GM21529 (cell line): Measurements from ENCODE around the gene MSANTD2.
"Not testable (repeated sequence)": the region's sequence is repeated elsewhere in the genome, so short reads cannot be mapped to it uniquely, and the experiment has no call there.

Source experiments
- ATAC-seq: cut with Tn5 transposase; IDR thresholded peaks from one replicate; pipeline ENCODE4 v1.9.1; 2021; ENCODE audit not compliant: unreplicated experiment

The MSANTD2 gene

DNA sequence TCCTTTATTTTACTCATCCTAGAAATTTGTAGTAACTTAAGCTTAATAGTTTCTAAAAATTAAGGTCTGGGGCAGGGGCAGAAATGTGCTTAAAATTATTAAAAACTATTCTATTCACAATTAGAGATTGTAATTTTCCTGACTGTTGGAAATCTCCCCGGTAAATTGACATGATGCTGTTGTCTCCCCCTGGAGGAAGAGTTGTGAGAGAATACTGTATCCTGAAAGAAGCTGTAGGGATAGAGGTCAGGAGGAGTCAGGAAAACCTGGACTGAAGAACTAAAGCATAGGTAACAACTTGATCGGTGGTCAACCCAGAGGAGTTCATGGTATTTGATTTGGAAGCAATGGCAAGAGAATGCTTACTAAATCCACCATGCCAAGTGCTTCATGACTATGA lies 21.9 kb downstream of the MSANTD2 start:
- ATAC-seq, result no peak

DNA sequence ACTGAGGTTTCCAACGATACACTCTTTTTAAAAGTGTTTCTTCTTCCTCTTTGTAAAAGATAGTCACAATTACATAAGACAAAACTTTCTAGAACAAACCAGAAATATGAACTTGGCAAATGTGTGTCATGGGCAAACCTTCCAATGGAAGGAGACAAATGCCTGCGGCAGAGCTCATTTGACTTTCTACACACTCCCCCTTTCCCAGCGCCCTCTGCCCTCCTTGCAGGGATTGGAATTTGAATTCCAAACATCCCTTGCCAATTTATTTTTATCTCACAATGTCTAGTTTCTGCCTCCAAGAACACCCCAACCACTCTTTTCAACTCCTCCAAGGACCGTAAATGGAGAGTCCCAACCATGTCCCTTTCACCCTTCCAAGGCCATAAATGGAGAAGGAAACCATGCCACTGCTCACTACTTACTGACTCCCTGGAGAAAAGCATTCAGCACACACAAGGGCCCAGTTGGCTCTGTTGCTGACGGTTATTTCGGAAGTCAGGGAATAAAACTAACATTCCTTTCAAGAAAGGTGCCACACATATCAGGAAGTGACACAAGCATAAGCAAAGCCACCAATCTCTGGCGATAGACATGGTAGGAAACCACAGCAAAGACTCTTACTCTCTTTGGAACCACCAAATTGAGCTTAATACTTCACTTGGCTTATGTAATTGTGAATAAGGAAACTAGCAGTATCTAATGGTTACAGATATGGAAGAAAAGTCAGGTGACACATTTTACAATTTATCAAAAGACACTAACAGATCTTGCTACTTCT lies 23.2 kb downstream of the MSANTD2 start:
- no peak for ATAC-seq

DNA sequence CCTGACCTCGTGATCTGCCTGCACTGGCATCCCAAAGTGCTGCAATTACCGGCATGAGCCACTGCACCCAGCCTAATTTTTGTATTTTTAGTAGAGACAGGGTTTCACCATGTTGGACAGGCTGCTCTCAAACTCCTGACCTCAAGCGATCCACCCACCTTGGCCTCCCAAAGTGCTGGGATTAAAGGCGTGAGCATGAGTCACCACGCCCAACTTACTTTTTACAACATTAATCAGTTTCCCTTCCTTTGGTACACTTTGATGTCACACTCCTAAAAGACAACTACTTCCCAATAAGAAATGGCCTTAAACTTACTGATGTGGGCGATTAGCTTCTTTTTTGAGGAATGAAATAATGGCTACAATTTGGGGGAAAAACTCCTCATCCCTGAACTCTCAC lies 29.2 kb downstream of the MSANTD2 start:
- ATAC-seq, result not testable (repeated sequence)

DNA sequence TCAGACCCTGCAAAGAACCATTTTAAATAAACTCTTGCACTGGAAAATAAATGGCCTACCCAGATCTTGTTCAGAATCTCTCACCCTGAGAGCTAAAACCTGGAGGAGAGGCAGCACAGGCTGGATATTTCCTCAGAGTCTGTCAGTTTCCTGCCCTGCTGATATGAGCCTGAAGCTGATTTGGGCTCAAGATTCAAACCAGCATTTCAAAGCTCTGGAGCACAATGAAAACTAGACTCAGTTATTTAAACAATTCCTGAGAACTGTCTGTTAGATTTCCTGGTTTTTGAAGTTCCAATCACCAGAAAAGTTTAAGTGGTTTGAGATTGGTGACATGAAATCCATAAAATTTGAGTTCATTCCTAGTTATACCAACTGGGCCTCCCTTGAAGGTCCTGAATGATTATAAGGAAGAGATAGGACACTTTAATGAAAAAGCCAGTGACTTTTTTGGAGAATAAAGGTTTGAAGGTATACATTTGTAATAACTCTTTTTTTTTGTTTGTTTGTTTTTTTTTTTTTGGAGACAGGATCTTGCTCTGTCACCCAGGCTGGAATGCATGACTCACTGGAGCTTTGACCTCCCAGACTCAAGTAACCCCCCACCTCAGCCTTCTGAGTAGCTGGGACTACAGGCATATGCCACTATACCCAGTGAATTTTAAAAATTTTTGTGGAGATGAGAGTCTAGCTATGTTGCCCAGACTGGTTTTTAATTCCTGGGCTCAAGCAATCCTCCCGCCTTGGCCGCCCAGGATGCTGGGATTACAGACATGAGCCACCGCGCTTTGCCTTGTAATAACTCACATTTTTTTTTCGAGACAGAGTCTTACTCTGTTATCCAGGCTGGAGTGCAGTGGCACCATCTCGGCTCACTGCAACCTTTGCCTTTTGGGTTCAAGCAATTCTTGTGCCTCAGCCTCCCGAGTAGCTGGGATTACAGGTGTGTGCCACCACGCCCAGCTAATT lies 30.1 kb downstream of the MSANTD2 start:
- no peak for ATAC-seq

DNA sequence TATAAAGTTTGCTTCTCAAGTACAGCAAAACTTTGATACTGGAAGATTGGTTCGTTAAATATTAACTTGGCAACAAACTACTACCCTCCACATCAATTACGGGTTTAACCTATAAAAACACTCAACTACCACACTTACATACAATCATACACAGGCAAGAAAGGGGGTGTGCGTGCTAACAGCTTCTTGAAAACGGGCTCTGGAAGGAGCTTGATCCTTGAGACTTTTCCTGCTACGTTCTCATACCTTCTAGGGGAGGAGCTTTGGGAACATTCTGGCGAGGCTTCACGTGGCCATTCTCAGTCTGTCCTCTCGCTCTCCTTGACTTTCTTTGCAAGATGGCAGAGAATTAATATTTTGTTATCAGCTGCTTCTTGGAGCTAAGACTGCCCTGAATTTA lies 31.3 kb downstream of the MSANTD2 start:
- ATAC-seq, result no peak

DNA sequence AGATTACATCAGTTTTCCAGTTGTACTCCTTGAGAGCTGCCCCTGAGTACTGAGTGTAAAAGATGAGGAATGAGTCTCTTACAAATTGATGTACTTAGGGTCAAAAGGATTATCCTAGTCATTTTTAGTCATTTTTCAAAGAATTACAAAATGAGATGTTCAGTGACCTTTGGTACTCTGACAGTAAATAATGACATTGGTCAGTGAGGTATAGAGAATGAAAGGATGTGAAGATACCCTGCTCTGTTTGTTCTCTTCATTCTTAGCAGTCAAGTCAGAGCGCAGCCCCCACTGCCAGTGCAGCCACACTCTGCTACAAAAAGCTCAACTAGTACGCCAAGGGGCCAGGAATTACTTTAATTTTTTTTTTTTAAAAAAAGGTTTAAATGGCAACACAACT lies 34.0 kb downstream of the MSANTD2 start:
- ATAC-seq, result no peak

DNA sequence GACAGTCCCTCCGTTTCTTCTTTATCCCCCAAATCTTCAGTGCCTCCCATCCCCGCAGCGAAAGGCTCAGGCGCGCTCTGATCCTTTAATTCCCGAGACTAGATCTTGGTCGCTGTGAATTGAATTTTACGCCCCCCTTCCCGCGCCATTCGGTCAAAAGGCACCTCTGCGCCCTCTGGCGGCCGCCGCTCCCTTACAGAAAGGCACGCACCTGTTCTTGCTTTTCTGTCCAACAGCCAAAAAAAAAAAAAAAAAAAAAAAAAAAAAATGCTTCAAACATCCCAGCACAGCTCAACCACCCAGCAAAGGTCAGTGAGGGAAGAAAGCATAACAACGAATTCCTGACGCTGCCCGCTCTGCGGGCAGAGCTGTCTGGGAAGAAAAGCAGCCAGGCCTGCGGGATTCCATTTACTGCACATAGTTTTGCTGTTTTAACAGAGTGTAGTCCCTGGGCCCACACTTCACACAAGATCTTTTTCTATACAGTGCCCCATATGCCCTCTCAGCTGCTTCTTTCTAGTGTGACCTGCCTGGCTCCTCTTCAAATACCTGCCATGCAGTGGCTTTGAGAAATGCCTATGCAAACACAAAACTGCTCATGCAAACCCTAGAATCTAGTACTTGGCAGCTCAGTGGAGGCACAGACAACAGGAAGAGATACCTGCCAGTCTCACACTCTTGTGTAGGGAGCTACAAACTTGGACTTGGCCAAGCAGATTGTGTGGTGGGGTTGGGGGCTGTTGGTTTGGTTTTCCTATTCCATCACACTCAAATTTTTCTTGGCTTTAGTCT lies 36.9 kb downstream of the MSANTD2 start:
- ATAC-seq, result peak; percentile 28

DNA sequence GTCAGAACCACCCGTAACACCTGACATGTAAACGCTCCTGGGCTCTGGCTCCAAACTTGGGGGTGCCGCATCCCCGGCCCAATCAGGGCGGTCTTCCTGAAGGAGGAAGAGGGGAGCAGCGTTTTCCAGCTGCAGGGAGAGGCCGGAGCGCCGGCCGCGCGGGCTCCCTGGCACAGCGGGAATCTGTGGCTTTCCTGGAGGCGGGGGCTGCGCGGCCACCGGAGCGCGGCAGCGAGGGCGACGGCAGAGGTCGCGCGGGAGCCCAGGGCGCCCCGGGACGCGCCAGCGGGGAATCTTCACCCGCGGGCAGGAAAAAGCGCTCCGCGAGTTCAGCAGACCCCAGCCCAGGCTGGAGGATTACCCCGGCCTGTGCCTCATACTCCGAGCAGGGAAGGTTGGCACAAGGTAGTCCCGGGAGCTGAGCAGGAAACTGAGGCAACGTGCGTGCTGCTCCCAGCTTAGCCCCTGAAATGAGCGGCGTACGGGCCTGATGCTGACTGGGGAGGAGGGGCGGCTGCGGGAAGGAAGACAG lies 37.5 kb downstream of the MSANTD2 start:
- peak; percentile 18 for ATAC-seq

DNA sequence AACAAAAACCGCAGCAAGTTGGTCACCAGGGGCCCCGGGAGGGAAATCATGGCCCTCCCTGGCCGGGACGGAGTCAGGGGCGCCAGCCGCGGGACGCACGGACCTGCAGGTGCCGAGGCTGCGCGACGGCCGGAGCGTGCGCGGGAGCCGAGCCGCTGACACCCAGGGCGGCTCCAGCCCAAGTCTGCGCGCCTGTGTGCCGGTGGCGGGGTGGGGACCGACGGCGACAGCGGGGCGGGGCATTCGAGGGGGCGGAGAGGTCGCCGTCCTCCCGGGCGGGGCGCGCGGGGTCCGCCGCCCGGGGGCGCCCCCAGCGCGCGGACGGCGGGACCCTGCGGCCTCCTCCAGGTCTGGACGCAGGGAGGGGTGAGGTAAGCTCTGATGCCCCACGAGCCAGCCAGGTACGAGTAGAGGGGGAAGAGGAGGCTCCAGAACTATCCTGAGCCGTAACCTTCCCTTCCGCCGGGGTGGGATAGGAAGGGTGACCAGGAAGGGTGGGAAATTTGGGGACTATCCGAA lies 38.0 kb downstream of the MSANTD2 start, which contains the start of gene ESAM:
Gene ESAM, minus strand, starts transcription at position 186 of the 519 bp plus-strand sequence. Its CDS starts 136 bp downstream, at position 50.
- ATAC-seq, result peak; percentile 64

DNA sequence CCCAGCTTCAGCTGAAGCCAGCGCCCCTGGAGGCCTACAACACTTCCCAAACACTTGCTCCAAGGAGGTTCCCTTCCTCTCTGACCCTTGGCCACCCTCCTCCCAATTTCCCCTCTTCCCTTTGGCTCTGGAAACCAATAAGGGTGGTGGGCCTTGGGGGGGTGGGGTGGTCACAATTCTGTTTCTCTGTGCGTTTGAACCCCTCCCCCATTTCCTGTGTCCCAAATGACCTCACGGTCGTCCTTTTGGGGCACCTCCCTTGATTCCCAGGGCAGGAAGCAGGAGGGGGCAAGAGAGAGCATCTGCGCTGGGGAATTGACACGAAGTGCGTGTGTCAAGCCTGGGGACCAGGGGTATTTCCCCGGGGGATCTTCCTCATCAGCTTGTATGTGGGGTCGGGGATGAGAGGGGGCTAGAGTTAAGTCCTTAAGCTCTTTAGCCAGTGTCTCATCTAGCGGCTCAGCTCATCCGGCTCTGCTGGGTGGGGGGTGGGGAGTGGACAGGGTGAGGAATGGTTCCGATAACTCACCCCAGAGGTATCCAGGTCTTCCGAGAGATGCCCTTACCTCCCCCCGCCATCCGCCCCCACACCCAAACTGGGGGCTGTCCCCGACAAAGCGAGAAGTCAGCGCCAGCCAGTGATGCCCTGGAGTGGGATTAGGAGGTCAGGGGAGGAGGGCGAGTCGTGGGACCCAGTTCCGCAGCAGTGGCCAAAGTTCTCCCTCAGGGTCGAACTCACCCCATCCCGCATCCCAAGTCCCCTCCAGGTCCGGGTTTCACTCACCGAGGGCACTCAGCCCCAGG lies 38.7 kb downstream of the MSANTD2 start:
- peak; percentile 4 for ATAC-seq

DNA sequence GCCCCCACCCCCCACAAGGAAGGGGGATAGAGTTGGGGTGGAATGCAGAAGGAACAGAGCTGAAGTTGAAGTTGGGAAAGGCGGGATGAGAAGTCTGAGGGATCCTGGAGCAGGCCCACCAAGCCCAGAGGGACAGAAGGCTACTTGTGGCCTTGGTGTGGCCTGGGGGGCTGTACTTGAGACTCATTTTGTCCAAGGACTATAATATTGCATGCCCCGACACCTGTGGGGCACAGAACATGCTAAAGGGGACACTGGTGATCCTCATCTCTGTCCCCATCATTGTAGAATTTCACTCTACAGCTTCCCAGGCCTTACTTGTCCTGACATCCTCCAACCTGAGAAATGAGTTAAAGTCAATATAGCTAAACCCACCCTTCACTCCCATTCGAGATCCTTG lies 39.4 kb downstream of the MSANTD2 start:
- ATAC-seq, result no peak

DNA sequence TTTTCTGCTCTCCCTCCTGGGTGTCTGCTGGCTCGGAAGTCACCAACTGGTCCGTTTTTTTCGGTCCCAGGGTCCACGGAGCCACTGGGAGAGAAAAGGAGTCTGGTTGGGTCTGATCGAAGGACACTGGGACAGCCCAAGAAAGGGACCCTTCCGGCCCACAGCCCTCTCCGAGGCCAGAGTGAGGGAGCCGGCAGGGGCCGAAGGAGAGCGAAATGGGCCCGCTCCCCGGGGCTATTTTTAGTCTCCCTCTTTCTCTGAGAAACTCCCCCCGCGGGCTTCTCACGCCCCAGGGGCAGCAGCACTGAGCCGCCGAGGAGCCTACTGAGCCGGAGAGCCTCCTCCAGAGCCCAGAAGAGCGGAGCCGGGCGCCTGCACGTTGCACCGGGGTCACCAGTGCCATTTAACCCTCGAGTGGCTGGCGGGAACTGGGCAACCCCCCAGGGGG lies 40.0 kb downstream of the MSANTD2 start:
- no peak for ATAC-seq

DNA sequence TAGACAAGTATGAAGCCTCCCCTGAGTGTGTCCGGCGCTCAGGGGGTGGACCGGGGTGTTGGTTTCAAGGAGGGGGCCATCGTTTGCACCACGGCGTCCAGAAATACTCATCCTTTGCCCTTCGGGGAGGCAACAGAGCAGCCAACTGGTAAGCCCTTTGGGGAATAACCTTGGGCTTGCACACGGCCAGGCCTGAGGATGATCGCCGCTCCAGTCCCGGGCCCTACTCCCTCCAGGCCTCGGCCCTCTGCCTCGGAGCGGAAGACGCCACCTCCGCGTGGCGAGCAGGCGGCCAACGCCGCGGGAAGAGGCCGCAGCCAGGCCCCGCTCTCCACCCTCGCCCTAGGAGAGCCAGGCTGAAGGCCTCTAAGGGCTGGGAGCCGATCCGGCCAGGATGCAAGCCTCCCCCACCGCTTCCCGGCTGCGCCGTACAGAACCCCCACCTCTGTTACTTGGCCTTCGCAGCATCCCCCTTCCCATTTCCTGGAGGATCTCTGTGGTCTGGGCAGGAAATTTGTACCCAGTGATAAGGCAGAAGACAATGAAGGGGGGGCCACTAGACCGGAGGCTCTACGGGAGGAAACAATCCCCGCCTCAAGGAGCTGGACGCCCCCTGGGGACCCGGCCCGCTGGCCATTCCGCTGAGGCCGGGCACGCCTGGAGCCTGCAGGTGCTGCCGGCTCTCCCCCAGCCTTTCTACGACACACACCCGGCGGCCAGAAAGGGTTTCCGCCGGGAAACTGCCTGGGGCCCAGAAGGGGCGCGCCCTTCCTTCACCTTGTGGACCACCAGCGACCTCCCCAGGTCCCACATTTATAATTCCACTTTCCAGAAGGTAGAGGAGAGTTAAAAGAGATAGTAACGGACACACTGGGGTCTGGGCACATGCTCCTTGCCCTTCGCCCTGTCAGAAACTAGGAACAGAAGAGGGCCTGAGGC lies 40.7 kb downstream of the MSANTD2 start:
- ATAC-seq, result no peak

DNA sequence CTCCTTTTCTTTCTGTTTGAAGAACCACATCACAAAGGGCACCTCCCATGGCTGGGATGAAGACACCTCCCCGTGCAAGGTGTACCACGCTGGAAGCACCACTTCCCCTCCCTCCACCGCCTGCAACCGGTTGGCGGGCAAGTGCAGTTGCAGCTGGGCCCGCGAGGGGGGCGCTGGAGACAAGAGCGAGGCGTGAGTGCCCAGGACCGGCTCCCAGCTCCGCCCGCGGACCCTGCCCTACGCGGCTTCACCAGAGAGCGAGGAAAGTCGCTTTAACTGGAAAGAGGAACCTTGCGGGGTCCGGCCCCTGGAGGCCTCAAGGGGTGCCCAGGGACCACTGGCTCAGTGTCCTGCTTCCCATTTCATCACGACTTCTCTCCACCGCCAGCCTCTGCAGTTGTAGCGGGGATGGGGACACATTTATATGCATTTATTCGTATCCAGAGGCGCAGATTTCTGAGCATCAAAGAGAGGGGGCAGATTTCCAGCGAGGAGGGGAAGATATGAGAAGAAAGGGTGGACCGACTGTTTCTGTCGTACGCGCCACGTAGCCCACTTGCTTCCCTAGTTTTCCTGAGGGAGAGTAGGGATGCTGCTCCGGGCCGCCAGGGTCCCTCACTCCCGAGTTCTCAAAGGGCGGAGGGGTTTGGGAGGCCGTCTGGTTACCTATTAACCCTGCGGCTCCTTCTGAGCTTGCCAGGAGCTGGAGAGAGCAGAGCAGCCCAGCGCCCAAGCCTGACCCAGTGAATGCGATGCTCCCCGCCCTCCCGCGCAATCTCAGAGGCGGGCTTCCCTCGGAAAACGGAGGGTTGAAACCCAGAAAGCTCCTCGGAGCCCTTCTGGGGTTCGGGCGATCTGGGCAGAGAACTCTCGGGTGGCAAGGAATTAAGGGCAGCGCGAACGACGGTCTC lies 41.6 kb downstream of the MSANTD2 start:
- ATAC-seq, result peak; percentile 57

DNA sequence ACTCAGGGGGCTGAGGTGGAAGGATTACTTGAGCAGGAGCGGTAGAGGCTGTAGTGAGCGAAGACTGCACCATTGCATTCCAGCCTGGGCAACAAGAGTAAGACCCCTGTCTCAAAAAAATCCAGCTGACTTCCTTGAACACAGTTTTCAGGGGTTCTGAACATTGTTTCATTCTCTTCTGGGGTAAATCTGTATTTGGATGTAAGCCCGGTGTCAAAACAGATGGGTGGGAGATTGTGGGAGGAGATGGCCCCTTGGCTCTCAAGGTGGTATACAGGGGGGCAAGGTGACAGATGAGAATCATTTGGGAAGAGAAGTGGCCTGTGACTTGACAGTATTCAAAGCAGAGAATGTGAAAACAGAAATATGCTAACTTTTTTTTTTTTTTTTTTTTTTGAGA lies 42.9 kb downstream of the MSANTD2 start:
- ATAC-seq, result no peak

DNA sequence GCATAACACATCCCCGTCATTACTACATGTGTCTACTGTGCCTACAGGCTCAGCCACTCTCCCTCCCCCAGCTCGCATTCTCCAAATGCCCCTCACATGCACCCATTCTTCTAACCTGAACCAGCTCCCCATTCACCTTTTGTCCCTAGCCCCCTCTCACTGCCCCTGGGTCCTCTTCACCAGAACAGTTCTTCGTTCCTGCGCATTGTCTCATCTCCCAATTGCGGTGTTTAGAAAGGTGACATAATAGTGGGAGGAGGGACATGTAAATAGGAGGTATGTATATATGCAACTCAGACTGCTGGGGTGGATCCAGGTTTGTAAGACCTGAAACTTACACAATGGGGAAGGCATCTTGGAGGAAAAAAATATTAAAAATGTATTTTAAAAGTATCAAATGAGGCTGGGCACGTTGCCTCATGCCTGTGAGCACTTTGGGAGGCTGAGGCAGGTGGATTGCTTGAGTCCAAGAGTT lies 43.4 kb downstream of the MSANTD2 start:
- no peak for ATAC-seq

DNA sequence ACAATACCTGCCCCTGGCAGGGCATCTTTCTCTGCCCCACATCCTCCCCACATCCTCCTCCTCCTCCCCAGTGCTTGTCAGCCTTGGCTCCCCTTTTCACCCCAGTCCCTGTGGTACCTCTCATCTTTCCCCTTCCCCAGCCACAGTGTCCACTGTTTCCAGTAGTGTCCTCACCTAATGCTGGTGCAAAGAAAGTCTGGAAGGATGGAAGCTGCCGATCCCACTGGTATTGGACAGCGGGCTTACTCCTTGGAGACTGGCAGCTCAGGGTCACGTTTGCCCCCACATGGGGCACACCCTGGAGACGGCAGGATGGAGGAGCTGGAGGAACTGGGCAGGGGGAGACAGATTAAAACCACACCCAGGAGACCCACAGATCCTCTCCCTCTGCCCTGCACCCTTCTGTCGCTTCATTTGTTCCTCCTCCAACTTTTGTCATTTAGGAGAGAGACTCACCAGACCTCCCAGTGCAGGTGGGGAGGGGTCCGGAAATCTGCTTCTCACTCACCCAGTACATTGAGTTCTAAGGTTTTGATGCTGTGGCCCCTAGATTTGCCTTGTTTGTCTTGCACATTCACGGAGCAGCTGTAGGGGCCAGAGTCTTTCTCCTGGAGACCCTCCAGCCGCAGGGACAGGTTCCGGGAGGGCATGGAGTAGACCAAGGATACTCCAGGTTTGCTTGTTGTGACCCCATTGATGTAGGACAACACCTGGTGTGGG lies 44.0 kb downstream of the MSANTD2 start:
- no peak for ATAC-seq
